Measurements from ENCODE around the gene TRIM75.

Gene TRIM75

GRCh38 chr4:165009493-165010227, 44.0 kb upstream of the TRIM75 start:
- WGBS: 89% methylated on average over 3 of the region's 5 CpGs
- H3K4me3 ChIP-seq (ENCODE audit: insufficient read depth in 1 of 2, low read depth in 1 of 2, low read length in 2 of 2): no peak overlapping the region

GRCh38 chr4:165010487-165010886, 43.2 kb upstream of the TRIM75 start:
- Histone ChIP-seq H3K27me3 (ENCODE audit: control insufficient read depth in 1 of 2, insufficient read depth in 1 of 2, low read length in 2 of 2) (no peaks in the 10 kb centered on the region), H4K91ac (ENCODE audit: low read length) (no peak overlapping the region), H2BK12ac (ENCODE audit: low read length in 2 of 2) (no peak overlapping the region), H2AK5ac (ENCODE audit: low read length, severe bottlenecking) (no peak overlapping the region), H3K4me3 (ENCODE audit: insufficient read depth in 1 of 2, low read depth in 1 of 2, low read length in 2 of 2) (no peak overlapping the region), H2BK15ac (ENCODE audit: low read depth, poor library complexity, severe bottlenecking) (no peak overlapping the region), H3K23ac (ENCODE audit: low read length in 2 of 2) (no peak overlapping the region), H2AFZ (ENCODE audit: low read depth, low read length) (no peak overlapping the region), H2BK120ac (ENCODE audit: low read depth, low read length) (no peak overlapping the region), H3K36me3 (ENCODE audit: control insufficient read depth in 1 of 2, insufficient read depth in 2 of 2, low read depth in 1 of 2, low read length in 2 of 2) (no peaks in the 10 kb centered on the region), H4K8ac (ENCODE audit: low read length) (no peak overlapping the region), H3K18ac (ENCODE audit: low read depth in 1 of 2, low read length in 2 of 2) (no peak overlapping the region), H3K4me2 (ENCODE audit: low read length, poor library complexity, severe bottlenecking) (no peak overlapping the region), H3K27ac (ENCODE audit: low read length, poor library complexity, severe bottlenecking) (no peak overlapping the region), H3K4me1 (ENCODE audit: control insufficient read depth, insufficient read depth, low read depth, low read length) (no peaks in the 10 kb centered on the region), H2BK5ac (ENCODE audit: low read depth, low read length, poor library complexity, severe bottlenecking) (no peak overlapping the region), H3K79me1 (replicated peaks; ENCODE audit: low read length, poor library complexity, severe bottlenecking) (no peaks in the 10 kb centered on the region), H3K14ac (ENCODE audit: low read length in 2 of 2) (no peak overlapping the region), H3K9ac (ENCODE audit: low read length) (no peak overlapping the region), H3K4ac (ENCODE audit: low read depth in 1 of 2, low read length in 2 of 2) (no peak overlapping the region), H3K9me3 (ENCODE audit: control insufficient read depth, low read length) (no peaks in the 10 kb centered on the region)
- 80% methylated on average over 2 of the region's 2 CpGs for WGBS
- DNase-seq: no peak

More at GRCh38 chr4:165009493-165010227, 44.0 kb upstream of the TRIM75 start:
- Histone ChIP-seq H3K9ac (ENCODE audit: low read length) (no peak overlapping the region), H3K27ac (ENCODE audit: low read length, poor library complexity, severe bottlenecking) (no peak overlapping the region), H3K23ac (ENCODE audit: low read length in 2 of 2) (no peak overlapping the region), H3K4ac (ENCODE audit: low read depth in 1 of 2, low read length in 2 of 2) (no peak overlapping the region), H3K18ac (ENCODE audit: low read depth in 1 of 2, low read length in 2 of 2) (no peak overlapping the region), H4K91ac (ENCODE audit: low read length) (no peak overlapping the region), H3K4me1 (ENCODE audit: control insufficient read depth, insufficient read depth, low read depth, low read length) (no peaks in the 10 kb centered on the region), H3K79me1 (replicated peaks; ENCODE audit: low read length, poor library complexity, severe bottlenecking) (no peaks in the 10 kb centered on the region), H4K8ac (ENCODE audit: low read length) (no peak overlapping the region), H3K4me2 (ENCODE audit: low read length, poor library complexity, severe bottlenecking) (no peak overlapping the region), H2BK120ac (ENCODE audit: low read depth, low read length) (no peak overlapping the region), H3K36me3 (ENCODE audit: control insufficient read depth in 1 of 2, insufficient read depth in 2 of 2, low read depth in 1 of 2, low read length in 2 of 2) (no peaks in the 10 kb centered on the region), H2BK12ac (ENCODE audit: low read length in 2 of 2) (no peak overlapping the region), H2BK5ac (ENCODE audit: low read depth, low read length, poor library complexity, severe bottlenecking) (no peak overlapping the region), H3K9me3 (ENCODE audit: control insufficient read depth, low read length) (no peaks in the 10 kb centered on the region), H2AK5ac (ENCODE audit: low read length, severe bottlenecking) (no peak overlapping the region), H2BK15ac (ENCODE audit: low read depth, poor library complexity, severe bottlenecking) (no peak overlapping the region), H2AFZ (ENCODE audit: low read depth, low read length) (no peak overlapping the region), H3K14ac (ENCODE audit: low read length in 2 of 2) (no peak overlapping the region), H3K27me3 (ENCODE audit: control insufficient read depth in 1 of 2, insufficient read depth in 1 of 2, low read length in 2 of 2) (no peaks in the 10 kb centered on the region)
- no peak for DNase-seq

DNA sequence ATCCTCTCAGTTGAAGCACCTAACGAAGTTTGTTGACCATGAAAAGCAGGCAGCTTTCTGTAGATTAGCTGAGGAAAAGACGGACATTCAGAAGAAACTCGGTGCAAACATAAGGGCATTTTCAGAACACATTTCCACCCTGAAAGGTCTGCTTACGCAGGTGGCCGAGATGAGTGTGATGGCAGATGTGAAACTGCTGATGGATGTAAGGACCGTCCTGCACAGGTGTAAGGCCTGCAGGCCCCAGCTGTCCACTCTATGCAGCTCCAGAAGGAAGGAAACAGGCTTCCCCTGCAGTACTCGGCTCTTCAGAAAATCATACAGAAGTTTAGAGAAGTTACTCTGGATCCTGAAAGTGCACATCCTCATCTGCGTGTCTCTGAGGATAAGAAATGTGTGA, 42.7 kb upstream of the TRIM75 start:
- Histone ChIP-seq H2BK15ac (ENCODE audit: low read depth, poor library complexity, severe bottlenecking) (no peak overlapping the region), H2AK5ac (ENCODE audit: low read length, severe bottlenecking) (no peak overlapping the region), H3K27me3 (ENCODE audit: control insufficient read depth in 1 of 2, insufficient read depth in 1 of 2, low read length in 2 of 2) (no peaks in the 10 kb centered on the region), H2BK120ac (ENCODE audit: low read depth, low read length) (no peak overlapping the region), H3K9me3 (ENCODE audit: control insufficient read depth, low read length) (no peaks in the 10 kb centered on the region), H3K79me1 (replicated peaks; ENCODE audit: low read length, poor library complexity, severe bottlenecking) (no peaks in the 10 kb centered on the region), H3K4ac (ENCODE audit: low read depth in 1 of 2, low read length in 2 of 2) (no peak overlapping the region), H3K27ac (ENCODE audit: low read length, poor library complexity, severe bottlenecking) (no peak overlapping the region), H3K23ac (ENCODE audit: low read length in 2 of 2) (no peak overlapping the region), H2BK12ac (ENCODE audit: low read length in 2 of 2) (no peak overlapping the region), H3K4me2 (ENCODE audit: low read length, poor library complexity, severe bottlenecking) (no peak overlapping the region), H4K91ac (ENCODE audit: low read length) (no peak overlapping the region), H3K4me1 (ENCODE audit: control insufficient read depth, insufficient read depth, low read depth, low read length) (no peaks in the 10 kb centered on the region), H2AFZ (ENCODE audit: low read depth, low read length) (no peak overlapping the region), H3K9ac (ENCODE audit: low read length) (no peak overlapping the region), H3K4me3 (ENCODE audit: insufficient read depth in 1 of 2, low read depth in 1 of 2, low read length in 2 of 2) (no peak overlapping the region), H4K8ac (ENCODE audit: low read length) (no peak overlapping the region), H3K14ac (ENCODE audit: low read length in 2 of 2) (no peak overlapping the region), H2BK5ac (ENCODE audit: low read depth, low read length, poor library complexity, severe bottlenecking) (no peak overlapping the region), H3K18ac (ENCODE audit: low read depth in 1 of 2, low read length in 2 of 2) (no peak overlapping the region), H3K36me3 (ENCODE audit: control insufficient read depth in 1 of 2, insufficient read depth in 2 of 2, low read depth in 1 of 2, low read length in 2 of 2) (no peaks in the 10 kb centered on the region)
- 75% methylated on average over 8 of the region's 8 CpGs for WGBS
- no peak for DNase-seq

- no peak for DNase-seq
- no peak overlapping the region for H3K4me2 ChIP-seq (ENCODE audit: low read length, poor library complexity, severe bottlenecking)
- H3K14ac ChIP-seq (ENCODE audit: low read length in 2 of 2): peak overlapping the region in 1 of 2 experiments; percentile 47
- H2AK5ac ChIP-seq (ENCODE audit: low read length, severe bottlenecking): no peak overlapping the region
- H3K18ac ChIP-seq (ENCODE audit: low read depth in 1 of 2, low read length in 2 of 2): no peak overlapping the region
- no peaks in the 10 kb centered on the region for H3K9me3 ChIP-seq (ENCODE audit: control insufficient read depth, low read length)
- no peak overlapping the region for H2AFZ ChIP-seq (ENCODE audit: low read depth, low read length)
- 81% methylated on average over 4 of the region's 5 CpGs for WGBS
- H3K4me1 ChIP-seq (ENCODE audit: control insufficient read depth, insufficient read depth, low read depth, low read length): no peaks in the 10 kb centered on the region
- no peak overlapping the region for H2BK5ac ChIP-seq (ENCODE audit: low read depth, low read length, poor library complexity, severe bottlenecking)
- H3K27ac ChIP-seq (ENCODE audit: low read length, poor library complexity, severe bottlenecking): no peak overlapping the region
- no peak overlapping the region for H2BK120ac ChIP-seq (ENCODE audit: low read depth, low read length)
- no peaks in the 10 kb centered on the region for H3K27me3 ChIP-seq (ENCODE audit: control insufficient read depth in 1 of 2, insufficient read depth in 1 of 2, low read length in 2 of 2)
- H3K36me3 ChIP-seq (ENCODE audit: control insufficient read depth in 1 of 2, insufficient read depth in 2 of 2, low read depth in 1 of 2, low read length in 2 of 2): no peaks in the 10 kb centered on the region
- no peak overlapping the region for H4K91ac ChIP-seq (ENCODE audit: low read length)
- H2BK12ac ChIP-seq (ENCODE audit: low read length in 2 of 2): no peak overlapping the region
- H3K23ac ChIP-seq (ENCODE audit: low read length in 2 of 2): no peak overlapping the region
- no peak overlapping the region for H3K9ac ChIP-seq (ENCODE audit: low read length)
- H4K8ac ChIP-seq (ENCODE audit: low read length): no peak overlapping the region
- H3K4ac ChIP-seq (ENCODE audit: low read depth in 1 of 2, low read length in 2 of 2): no peak overlapping the region
- H2BK15ac ChIP-seq (ENCODE audit: low read depth, poor library complexity, severe bottlenecking): no peak overlapping the region
- no peak overlapping the region for H3K4me3 ChIP-seq (ENCODE audit: insufficient read depth in 1 of 2, low read depth in 1 of 2, low read length in 2 of 2)
- no peaks in the 10 kb centered on the region for H3K79me1 ChIP-seq (replicated peaks; ENCODE audit: low read length, poor library complexity, severe bottlenecking)
Measured at GRCh38 chr4:165011403-165011802, 42.3 kb upstream of the TRIM75 start.

All from mesenchymal stem cell (in vitro differentiated cells and primary cell).